HepG2 (cell line): ENCODE data around the gene CBX5. TPM values are rescaled to one million over a fixed set of nuclear protein-coding genes. Genes with fewer than 3 reads are reported as not detected.

Experiments
- BCL6 ChIP-seq: IDR thresholded peaks from 2 replicates; pipeline ENCODE4 v1.6.1; 2016; ENCODE audit warnings: missing genetic modification reagents, missing compliant biosample characterization
- CHD4 ChIP-seq: fragments of 200-600 bp; sonication (generic); IDR thresholded peaks from 2 replicates; pipeline ENCODE4 v1.7.0; 2017; ENCODE audit warnings: mild to moderate bottlenecking, low read length, borderline replicate concordance
- GZF1 ChIP-seq: sonication (generic); formaldehyde crosslinking; IDR thresholded peaks from 2 replicates; pipeline ENCODE4 v1.5.1; 2020; ENCODE audit warnings: mild to moderate bottlenecking, missing genetic modification reagents
- HMG20B ChIP-seq: conservative IDR thresholded peaks from 2 replicates; pipeline ENCODE4 v1.6.1; 2016; ENCODE audit warnings: missing genetic modification reagents, missing compliant biosample characterization
- MXI1 ChIP-seq: IDR thresholded peaks from 3 replicates; pipeline ENCODE4 v1.6.1; 2012; ENCODE audit warnings: low read depth, low read length, inconsistent platforms, borderline replicate concordance
- NCOA2 ChIP-seq: sonication (generic); formaldehyde crosslinking; IDR thresholded peaks from 2 replicates; pipeline ENCODE4 v1.8.0; 2022; ENCODE audit warnings: inconsistent platforms
- NPAS2 ChIP-seq: sonication (generic); formaldehyde crosslinking; IDR thresholded peaks from 2 replicates; pipeline ENCODE4 v1.8.0; 2022; ENCODE audit warnings: mild to moderate bottlenecking, missing genetic modification reagents, borderline replicate concordance
- SMYD3 ChIP-seq: sonication (generic); formaldehyde crosslinking; IDR thresholded peaks from 2 replicates; pipeline ENCODE4 v1.8.1; 2023; ENCODE audit warnings: mild to moderate bottlenecking, missing genetic modification reagents
- SSRP1 ChIP-seq: IDR thresholded peaks from 2 replicates; pipeline ENCODE4 v1.6.1; 2016; ENCODE audit warnings: control low read depth
- polyA plus RNA-seq, 8 experiments: library from polyadenylated mRNA; depleted of rRNA in 3 of 8; stranded (reverse) in 7 of 8; unstranded in 1 of 8; fragments of >200 nt; fragmentation: Illumina TruSeq in 4 of 8; extraction: Trizol in 4 of 8; gene quantifications; 2 replicates each; pipeline versions ENCODE4 v1.2.1 to v1.2.3, GENCODE V29; 2011 to 2016; ENCODE audit warnings: low read depth in 4 of 8, missing spikeins in 1 of 8, mixed read lengths in 1 of 8; ENCODE audit not compliant: insufficient read depth in 1 of 8
- total RNA-seq, 5 experiments: library from RNA; depleted of rRNA; stranded (reverse); fragments of >200 nt; fragmentation: Illumina TruSeq; extraction: Trizol; gene quantifications; 2 replicates each; pipeline ENCODE4 v1.2.3, GENCODE V29; 2016; ENCODE audit warnings: low read depth in 1 of 5
- TF ChIP-seq, protein P1 (sequence below): sonication (generic); formaldehyde crosslinking; IDR thresholded peaks from 2 replicates; pipeline ENCODE4 v1.4.0; 2020; ENCODE audit warnings: missing genetic modification reagents, borderline replicate concordance
- TF ChIP-seq, protein P2 (sequence below), 2 experiments: sonication (generic) in 1 of 2; formaldehyde crosslinking in 1 of 2; IDR thresholded peaks; 2 replicates each; pipeline versions ENCODE4 v1.4.0 to v1.6.1; 2018 to 2020; ENCODE audit warnings: missing genetic modification reagents in 2 of 2, borderline replicate concordance in 1 of 2, low read depth in 1 of 2, mild to moderate bottlenecking in 1 of 2, missing biosample characterization in 1 of 2
- TF ChIP-seq, protein P3 (sequence below): sonication (generic); formaldehyde crosslinking; IDR thresholded peaks from 2 replicates; pipeline ENCODE4 v1.8.0; 2022; ENCODE audit warnings: mild to moderate bottlenecking, missing genetic modification reagents
- TF ChIP-seq, protein P4 (sequence below): sonication (generic); formaldehyde crosslinking; conservative IDR thresholded peaks from 2 replicates; pipeline ENCODE4 v1.4.0; 2020; ENCODE audit warnings: mild to moderate bottlenecking, missing genetic modification reagents, moderate library complexity
- TF ChIP-seq, protein P5 (sequence below): IDR thresholded peaks from 2 replicates; pipeline ENCODE4 v1.6.1; 2016; ENCODE audit warnings: mild to moderate bottlenecking, missing biosample characterization, missing genetic modification reagents

The CBX5 gene
- total and polyA plus RNA-seq, 2 of the 13 experiments (the other 11 are each of a cell fraction or from before 2014, with no cell fraction given), result 16.0 to 22.2 TPM

DNA sequence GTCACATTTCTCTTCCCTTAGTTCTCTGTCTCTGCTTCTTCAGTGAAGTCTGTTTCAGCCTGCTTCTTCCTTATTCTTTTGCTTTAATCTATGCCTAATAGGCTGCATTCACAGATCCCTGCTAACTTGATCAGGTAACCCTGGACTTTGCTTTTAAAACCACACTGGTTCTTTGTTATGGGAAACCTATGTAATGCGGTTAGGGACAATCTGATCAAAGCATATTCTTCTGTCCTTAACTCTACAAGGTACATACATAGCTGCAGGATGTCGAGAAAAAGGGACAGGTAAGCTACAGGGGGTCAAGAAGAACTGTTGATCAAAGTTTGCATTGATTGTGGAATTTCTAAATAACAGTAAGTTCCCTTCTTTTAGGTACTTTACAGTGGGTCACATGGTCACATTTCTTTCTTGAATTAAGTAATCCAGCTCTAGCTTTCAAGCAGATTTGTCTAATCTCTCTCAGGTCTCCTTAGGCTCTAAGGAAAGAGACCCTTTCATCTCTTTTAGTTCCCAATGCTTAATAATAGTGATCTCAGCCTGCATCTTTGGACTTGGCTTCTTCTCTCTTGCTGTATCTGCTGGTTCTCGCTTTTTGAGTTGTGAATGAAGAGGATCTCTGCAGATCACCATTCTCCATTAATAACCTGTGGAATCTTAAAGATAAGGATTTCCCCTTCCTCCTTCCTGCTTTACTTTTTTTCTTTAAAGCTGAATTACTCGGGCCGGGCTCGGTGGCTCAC lies 48.8 kb upstream of the CBX5 start (continued):
- TF ChIP-seq HMG20B (CRISPR knock-in tag) (0 out of 2 replicates have a peak, but pooled peaks have one; percentile 48), SSRP1 (CRISPR knock-in tag) (peak; percentile 56; the same call in 1 of the 2 replicates), NPAS2 (CRISPR knock-in tag) (no peak), SMYD3 (0 out of 2 replicates have a peak, but pooled peaks have one; percentile 36), CHD4 (no peak; the same call in 1 of the 2 replicates), GZF1 (CRISPR knock-in tag) (peak; percentile 95), BCL6 (peak; percentile 38; the same call in 1 of the 2 replicates), MXI1 (peak; percentile 24; the same call in 1 of the 3 replicates), NCOA2 (CRISPR knock-in tag) (peak; percentile 37; the same call in 1 of the 2 replicates)
- TF ChIP-seq, protein P1, sequence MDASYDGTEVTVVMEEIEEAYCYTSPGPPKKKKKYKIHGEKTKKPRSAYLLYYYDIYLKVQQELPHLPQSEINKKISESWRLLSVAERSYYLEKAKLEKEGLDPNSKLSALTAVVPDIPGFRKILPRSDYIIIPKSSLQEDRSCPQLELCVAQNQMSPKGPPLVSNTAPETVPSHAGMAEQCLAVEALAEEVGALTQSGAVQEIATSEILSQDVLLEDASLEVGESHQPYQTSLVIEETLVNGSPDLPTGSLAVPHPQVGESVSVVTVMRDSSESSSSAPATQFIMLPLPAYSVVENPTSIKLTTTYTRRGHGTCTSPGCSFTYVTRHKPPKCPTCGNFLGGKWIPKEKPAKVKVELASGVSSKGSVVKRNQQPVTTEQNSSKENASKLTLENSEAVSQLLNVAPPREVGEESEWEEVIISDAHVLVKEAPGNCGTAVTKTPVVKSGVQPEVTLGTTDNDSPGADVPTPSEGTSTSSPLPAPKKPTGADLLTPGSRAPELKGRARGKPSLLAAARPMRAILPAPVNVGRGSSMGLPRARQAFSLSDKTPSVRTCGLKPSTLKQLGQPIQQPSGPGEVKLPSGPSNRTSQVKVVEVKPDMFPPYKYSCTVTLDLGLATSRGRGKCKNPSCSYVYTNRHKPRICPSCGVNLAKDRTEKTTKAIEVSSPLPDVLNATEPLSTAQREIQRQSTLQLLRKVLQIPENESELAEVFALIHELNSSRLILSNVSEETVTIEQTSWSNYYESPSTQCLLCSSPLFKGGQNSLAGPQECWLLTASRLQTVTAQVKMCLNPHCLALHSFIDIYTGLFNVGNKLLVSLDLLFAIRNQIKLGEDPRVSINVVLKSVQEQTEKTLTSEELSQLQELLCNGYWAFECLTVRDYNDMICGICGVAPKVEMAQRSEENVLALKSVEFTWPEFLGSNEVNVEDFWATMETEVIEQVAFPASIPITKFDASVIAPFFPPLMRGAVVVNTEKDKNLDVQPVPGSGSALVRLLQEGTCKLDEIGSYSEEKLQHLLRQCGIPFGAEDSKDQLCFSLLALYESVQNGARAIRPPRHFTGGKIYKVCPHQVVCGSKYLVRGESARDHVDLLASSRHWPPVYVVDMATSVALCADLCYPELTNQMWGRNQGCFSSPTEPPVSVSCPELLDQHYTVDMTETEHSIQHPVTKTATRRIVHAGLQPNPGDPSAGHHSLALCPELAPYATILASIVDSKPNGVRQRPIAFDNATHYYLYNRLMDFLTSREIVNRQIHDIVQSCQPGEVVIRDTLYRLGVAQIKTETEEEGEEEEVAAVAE (CRISPR knock-in tag), result 0 out of 2 replicates have a peak, but pooled peaks have one; percentile 18
- TF ChIP-seq, protein P2, sequence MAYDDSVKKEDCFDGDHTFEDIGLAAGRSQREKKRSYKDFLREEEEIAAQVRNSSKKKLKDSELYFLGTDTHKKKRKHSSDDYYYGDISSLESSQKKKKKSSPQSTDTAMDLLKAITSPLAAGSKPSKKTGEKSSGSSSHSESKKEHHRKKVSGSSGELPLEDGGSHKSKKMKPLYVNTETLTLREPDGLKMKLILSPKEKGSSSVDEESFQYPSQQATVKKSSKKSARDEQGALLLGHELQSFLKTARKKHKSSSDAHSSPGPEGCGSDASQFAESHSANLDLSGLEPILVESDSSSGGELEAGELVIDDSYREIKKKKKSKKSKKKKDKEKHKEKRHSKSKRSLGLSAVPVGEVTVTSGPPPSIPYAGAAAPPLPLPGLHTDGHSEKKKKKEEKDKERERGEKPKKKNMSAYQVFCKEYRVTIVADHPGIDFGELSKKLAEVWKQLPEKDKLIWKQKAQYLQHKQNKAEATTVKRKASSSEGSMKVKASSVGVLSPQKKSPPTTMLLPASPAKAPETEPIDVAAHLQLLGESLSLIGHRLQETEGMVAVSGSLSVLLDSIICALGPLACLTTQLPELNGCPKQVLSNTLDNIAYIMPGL (CRISPR knock-in tag; IDR thresholded peaks at IDR 0.05; ENCODE audit: borderline replicate concordance in 1 of 2, low read depth in 1 of 2), result 0 out of 4 replicates have a peak, but pooled peaks of 1 of the 2 experiments have one; percentile 22
- TF ChIP-seq, protein P3, sequence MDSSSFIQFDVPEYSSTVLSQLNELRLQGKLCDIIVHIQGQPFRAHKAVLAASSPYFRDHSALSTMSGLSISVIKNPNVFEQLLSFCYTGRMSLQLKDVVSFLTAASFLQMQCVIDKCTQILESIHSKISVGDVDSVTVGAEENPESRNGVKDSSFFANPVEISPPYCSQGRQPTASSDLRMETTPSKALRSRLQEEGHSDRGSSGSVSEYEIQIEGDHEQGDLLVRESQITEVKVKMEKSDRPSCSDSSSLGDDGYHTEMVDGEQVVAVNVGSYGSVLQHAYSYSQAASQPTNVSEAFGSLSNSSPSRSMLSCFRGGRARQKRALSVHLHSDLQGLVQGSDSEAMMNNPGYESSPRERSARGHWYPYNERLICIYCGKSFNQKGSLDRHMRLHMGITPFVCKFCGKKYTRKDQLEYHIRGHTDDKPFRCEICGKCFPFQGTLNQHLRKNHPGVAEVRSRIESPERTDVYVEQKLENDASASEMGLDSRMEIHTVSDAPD (CRISPR knock-in tag), result 0 out of 2 replicates have a peak, but pooled peaks have one; percentile 55
- TF ChIP-seq, protein P4, sequence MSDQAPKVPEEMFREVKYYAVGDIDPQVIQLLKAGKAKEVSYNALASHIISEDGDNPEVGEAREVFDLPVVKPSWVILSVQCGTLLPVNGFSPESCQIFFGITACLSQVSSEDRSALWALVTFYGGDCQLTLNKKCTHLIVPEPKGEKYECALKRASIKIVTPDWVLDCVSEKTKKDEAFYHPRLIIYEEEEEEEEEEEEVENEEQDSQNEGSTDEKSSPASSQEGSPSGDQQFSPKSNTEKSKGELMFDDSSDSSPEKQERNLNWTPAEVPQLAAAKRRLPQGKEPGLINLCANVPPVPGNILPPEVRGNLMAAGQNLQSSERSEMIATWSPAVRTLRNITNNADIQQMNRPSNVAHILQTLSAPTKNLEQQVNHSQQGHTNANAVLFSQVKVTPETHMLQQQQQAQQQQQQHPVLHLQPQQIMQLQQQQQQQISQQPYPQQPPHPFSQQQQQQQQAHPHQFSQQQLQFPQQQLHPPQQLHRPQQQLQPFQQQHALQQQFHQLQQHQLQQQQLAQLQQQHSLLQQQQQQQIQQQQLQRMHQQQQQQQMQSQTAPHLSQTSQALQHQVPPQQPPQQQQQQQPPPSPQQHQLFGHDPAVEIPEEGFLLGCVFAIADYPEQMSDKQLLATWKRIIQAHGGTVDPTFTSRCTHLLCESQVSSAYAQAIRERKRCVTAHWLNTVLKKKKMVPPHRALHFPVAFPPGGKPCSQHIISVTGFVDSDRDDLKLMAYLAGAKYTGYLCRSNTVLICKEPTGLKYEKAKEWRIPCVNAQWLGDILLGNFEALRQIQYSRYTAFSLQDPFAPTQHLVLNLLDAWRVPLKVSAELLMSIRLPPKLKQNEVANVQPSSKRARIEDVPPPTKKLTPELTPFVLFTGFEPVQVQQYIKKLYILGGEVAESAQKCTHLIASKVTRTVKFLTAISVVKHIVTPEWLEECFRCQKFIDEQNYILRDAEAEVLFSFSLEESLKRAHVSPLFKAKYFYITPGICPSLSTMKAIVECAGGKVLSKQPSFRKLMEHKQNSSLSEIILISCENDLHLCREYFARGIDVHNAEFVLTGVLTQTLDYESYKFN (CRISPR knock-in tag), result peak; percentile 45; the same call in 1 of the 2 replicates
- TF ChIP-seq, protein P5, sequence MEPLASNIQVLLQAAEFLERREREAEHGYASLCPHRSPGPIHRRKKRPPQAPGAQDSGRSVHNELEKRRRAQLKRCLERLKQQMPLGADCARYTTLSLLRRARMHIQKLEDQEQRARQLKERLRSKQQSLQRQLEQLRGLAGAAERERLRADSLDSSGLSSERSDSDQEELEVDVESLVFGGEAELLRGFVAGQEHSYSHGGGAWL (CRISPR knock-in tag), result no peak
